Activated CD8-positive, alpha-beta T cell treated with anti-CD3 and anti-CD28 coated beads for 36 hours (primary cell): ENCODE measurements around the gene TRABD2B. TPM values are rescaled to one million over a fixed set of nuclear protein-coding genes. Genes with fewer than 3 reads are reported as not detected.

Experiments used
- ATAC-seq: fragments of 200-7000 bp; cut with Tn5 transposase; one replicate; pipeline ENCODE4 v1.10.0; 2021; ENCODE audit warnings: mild to moderate bottlenecking, moderate library complexity
- CTCF ChIA-PET: fragments of 350-600 bp; sonication (Branson Sonifier 250); formaldehyde crosslinking; loops from one replicate; lab custom pipeline; 2021; ENCODE audit warnings: antibody characterized with exemption; lab: Charles Lee
- POLR2A ChIA-PET: fragments of 350-600 bp; sonication (Branson Sonifier 250); formaldehyde crosslinking; loops from one replicate; lab custom pipeline; 2021; ENCODE audit warnings: antibody characterized with exemption; lab: Charles Lee
- DNase-seq: peaks from one replicate; pipeline ENCODE4 v3.0.0-alpha.2; 2020
- H3K27ac Mint-ChIP-seq: one replicate; pipeline ENCODE4 v1.8.0; 2021; ENCODE audit warnings: mild to moderate bottlenecking, mixed read lengths
- H3K27me3 Mint-ChIP-seq: one replicate; pipeline ENCODE4 v1.8.0; 2021; ENCODE audit warnings: mixed read lengths
- H3K36me3 Mint-ChIP-seq: one replicate; pipeline ENCODE4 v1.8.0; 2021; ENCODE audit warnings: low read depth, mixed read lengths
- H3K4me1 Mint-ChIP-seq: one replicate; pipeline ENCODE4 v1.8.0; 2021; ENCODE audit warnings: low read depth, mixed read lengths
- H3K4me3 Mint-ChIP-seq: one replicate; pipeline ENCODE4 v1.8.0; 2021; ENCODE audit warnings: mild to moderate bottlenecking, moderate library complexity, mixed read lengths
- H3K9me3 Mint-ChIP-seq: one replicate; pipeline ENCODE4 v1.8.0; 2021; ENCODE audit warnings: mixed read lengths
- CTCF ChIP-seq: fragments of 200-600 bp; IDR thresholded peaks from one replicate; pipeline ENCODE4 v1.8.0; 2022; ENCODE audit warnings: antibody characterized with exemption, mild to moderate bottlenecking
- intact Hi-C: fragments of 100-400 bp; cut with micrococcal nuclease; formaldehyde crosslinking; loops from one replicate; pipeline ENCODE4 v1.10.0; 2022
- total RNA-seq, 2 experiments: library from RNA; stranded (reverse); gene quantifications; one replicate each; pipeline ENCODE4 v1.2.3, GENCODE V29; 2021

The TRABD2B gene
- total RNA-seq, 2 experiments from 2014 or later, result not detected

DNA sequence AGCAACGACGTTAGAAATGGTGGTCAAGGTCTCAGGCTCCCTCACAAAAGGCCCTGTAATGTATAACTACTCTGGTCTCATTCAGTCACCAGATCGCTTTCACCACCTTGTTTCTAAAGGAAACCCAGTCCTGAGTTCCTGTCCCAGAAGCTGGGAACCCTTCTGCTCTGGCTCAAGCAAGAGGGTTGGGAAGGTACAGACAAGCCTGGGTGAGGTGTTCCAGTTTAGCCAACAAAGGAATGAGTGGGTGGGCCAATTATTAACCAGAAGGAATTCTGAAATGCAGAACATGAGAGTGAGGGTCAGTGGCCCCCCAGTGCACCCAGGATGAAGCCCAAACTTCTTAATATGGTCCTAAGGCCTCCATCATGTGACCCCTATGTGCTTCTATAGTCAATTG, 17.5 kb downstream of the TRABD2B start:
- Mint-ChIP-seq H3K36me3 (no peaks in the 10 kb centered on the region), H3K27ac (no peak overlapping the region), H3K9me3 (no peaks in the 10 kb centered on the region), H3K27me3 (peaks cover 36% of the 10 kb centered on the region), H3K4me3 (no peak overlapping the region), H3K4me1 (peaks cover 3% of the 10 kb centered on the region)
- ChIA-PET CTCF (interaction anchor here (1.1 to 2.8 kb wide), 3 partner anchors 18 to 82 kb away, joined by 3 to 9 read pairs (median 4); partner anchors contain the start of gene TRABD2B), POLR2A (no interaction called here)
- no peak for ATAC-seq
- DNase-seq, result no peak
- TF ChIP-seq CTCF, result no peak
- intact Hi-C loops, result no loop called here

- Mint-ChIP-seq H3K36me3 (no peaks in the 10 kb centered on the region), H3K4me3 (no peak overlapping the region), H3K4me1 (no peaks in the 10 kb centered on the region), H3K9me3 (no peaks in the 10 kb centered on the region), H3K27me3 (peaks cover 32% of the 10 kb centered on the region), H3K27ac (no peak overlapping the region)
- intact Hi-C loops, result no loop called here
- no peak for ATAC-seq
- ChIA-PET POLR2A (no interaction called here), CTCF (interaction anchor here (2.8 kb wide), 1 partner anchor 20 kb away, joined by 9 read pairs; the partner anchor contains the start of gene TRABD2B)
- no peak for TF ChIP-seq CTCF
- DNase-seq, result no peak
Observed at GRCh38 chr1:47978486-47978885, 18.7 kb downstream of the TRABD2B start.

DNA sequence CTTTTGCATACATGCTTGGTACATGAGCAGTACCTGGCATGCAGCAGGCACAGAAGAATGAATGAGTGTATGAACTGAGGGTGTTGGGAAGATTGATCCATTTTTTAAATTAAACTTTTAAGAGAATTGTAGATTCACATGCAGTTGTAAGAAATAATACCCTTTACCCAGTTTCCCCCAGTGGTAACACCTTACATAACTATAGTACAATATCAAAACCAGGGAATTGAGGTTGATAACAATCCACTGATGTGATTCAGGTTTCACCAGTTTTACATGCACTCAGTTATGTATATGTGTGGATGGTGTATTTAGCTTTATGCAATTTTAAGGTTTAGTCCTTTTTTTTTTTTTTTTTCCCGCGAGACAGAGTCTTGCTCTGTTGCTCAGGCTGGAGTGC, 20.5 kb downstream of the TRABD2B start:
- H3K4me3 Mint-ChIP-seq, result no peak overlapping the region
- peaks cover 22% of the 10 kb centered on the region for H3K27me3 Mint-ChIP-seq
- H3K9me3 Mint-ChIP-seq, result no peaks in the 10 kb centered on the region
- ChIA-PET POLR2A (no interaction called here), CTCF (interaction anchor here (2.8 kb wide), 1 partner anchor 21 kb away, joined by 9 read pairs; the partner anchor contains the start of gene TRABD2B)
- no peak for TF ChIP-seq CTCF
- DNase-seq (no peak), ATAC-seq (no peak)
- H3K36me3 Mint-ChIP-seq, result no peaks in the 10 kb centered on the region
- H3K27ac Mint-ChIP-seq, result no peak overlapping the region
- intact Hi-C loops, result no loop called here
- H3K4me1 Mint-ChIP-seq, result no peaks in the 10 kb centered on the region

DNA sequence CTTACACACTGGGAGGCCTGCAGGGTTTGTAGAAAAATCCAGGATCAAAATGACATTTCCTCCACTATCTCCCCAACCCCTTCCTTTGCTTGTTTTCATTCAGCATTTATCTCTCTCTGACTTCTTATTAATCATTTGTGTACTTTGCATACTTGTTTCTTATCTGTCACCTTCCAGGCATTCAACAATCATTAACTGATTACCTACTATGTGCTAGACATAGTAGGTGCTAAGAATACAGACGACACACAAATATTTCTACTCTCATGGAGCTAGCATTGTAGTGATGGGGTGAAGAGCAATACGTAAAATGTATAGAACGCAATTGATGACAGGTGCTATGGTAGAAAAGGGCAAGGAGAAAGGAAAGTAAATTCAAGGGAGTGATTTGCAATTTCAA, 20.9 kb downstream of the TRABD2B start:
- CTCF ChIA-PET, result no interaction called here
- no peak for DNase-seq
- POLR2A ChIA-PET, result no interaction called here
- no peak for ATAC-seq
- Mint-ChIP-seq H3K4me3 (no peak overlapping the region), H3K36me3 (no peaks in the 10 kb centered on the region), H3K4me1 (no peaks in the 10 kb centered on the region), H3K27ac (no peak overlapping the region), H3K9me3 (no peaks in the 10 kb centered on the region), H3K27me3 (peaks cover 22% of the 10 kb centered on the region)
- no peak for TF ChIP-seq CTCF
- intact Hi-C loops, result no loop called here

DNA sequence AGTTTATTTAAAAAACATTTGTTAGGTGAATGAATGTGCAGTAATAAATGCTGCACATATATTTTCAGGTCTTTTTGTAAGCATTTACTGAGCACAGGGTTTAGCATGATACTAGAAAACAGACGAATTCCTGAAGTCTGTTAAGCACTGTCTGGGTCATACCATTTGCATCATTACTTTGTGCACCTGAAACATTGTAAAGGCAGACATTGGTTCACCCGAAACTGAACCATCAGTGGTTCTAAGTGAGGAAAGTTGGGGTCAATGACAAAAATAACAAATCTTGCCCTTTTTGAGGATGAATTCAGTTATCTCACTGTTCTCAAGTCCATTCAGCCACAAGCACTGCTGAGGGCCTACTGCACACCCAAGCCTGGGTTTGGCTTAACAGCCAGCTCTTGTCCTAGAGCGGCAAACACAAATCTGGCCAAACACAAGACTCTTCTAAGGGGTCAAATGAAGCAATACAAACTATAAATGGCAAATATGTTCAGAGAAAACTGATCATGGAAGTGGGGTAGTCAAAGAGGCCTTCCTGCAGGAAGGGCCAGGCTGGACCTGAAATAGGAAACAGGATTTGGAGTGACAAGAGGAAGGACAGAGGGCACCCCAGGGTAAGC, 21.8 kb downstream of the TRABD2B start:
- ChIA-PET CTCF (no interaction called here), POLR2A (no interaction called here)
- no peak for TF ChIP-seq CTCF
- intact Hi-C loops, result no loop called here
- no peak overlapping the region for H3K27ac Mint-ChIP-seq
- no peaks in the 10 kb centered on the region for H3K36me3 Mint-ChIP-seq
- H3K9me3 Mint-ChIP-seq, result no peaks in the 10 kb centered on the region
- DNase-seq (no peak), ATAC-seq (no peak)
- H3K4me1 Mint-ChIP-seq, result no peaks in the 10 kb centered on the region
- H3K27me3 Mint-ChIP-seq, result peaks cover 18% of the 10 kb centered on the region
- H3K4me3 Mint-ChIP-seq, result no peak overlapping the region
